HG03280 (cell line): ENCODE measurements around the gene AOC1.
"Not testable (repeated sequence)": the region's sequence is repeated elsewhere in the genome, so short reads cannot be mapped to it uniquely, and the experiment has no call there.

Experiments
- ATAC-seq: cut with Tn5 transposase; IDR thresholded peaks from one replicate; pipeline ENCODE4 v1.9.1; 2021; ENCODE audit warnings: mild to moderate bottlenecking, moderate library complexity; ENCODE audit not compliant: unreplicated experiment

The AOC1 gene

GRCh38 chr7:150891740-150892139 lies 39.4 kb downstream of the AOC1 start:
- no peak for ATAC-seq

DNA sequence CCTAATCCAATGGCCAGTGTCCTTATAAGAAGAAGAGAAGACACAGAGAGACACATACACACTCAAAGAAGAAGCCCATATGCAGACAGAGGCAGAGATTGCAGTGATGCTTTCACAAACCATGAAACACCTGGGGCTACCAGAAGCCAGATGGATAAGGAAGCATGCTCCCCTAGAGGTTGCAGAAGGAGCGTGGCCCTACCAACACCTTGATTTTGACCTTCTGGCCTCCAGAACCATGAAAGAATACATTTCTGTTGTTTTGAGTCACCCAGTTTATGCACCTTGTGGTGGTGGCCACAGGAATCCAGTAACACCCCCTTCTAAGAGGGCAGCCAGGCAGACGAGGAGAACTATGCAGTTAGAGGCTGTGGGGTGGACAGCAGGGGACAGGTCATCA lies 43.5 kb downstream of the AOC1 start:
- no peak for ATAC-seq

DNA sequence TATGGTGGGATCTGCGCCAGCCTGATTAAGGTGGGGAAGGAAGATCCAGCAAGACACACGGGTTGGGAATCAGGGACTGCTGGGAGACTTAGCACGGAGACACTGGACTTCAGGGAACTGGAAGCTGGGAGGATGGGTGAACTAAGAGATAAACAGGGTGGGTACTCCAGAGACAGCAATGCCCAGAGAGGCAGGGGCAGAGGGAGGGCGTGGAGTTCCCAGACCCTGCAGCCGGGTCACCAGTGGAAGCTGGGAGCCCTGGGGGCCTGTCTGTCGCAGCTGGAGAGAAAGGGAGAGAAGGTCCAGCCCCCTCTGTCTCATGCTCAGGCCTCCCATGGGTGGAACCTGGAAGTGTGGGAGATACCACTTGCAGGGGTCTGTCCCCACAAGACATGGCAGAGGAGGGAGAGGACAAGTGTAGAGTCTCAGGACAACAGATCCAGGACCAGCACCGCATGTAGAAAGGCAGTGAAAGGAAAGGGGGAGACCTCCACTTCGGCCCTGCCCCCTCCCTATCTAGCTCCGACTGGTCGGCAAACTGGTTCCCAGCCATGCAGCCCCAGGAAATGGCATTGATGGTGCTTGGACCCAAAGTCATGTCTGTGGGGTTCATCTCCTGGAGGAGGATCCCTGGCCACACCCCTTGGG lies 44.4 kb downstream of the AOC1 start:
- ATAC-seq: no peak

GRCh38 chr7:150897502-150898474 lies 45.5 kb downstream of the AOC1 start:
- peak; percentile 75 for ATAC-seq

GRCh38 chr7:150898475-150899011 lies 46.2 kb downstream of the AOC1 start:
- ATAC-seq: peak; percentile 63

- ATAC-seq: no peak
Observed at GRCh38 chr7:150900675-150901074, 48.4 kb downstream of the AOC1 start.

DNA sequence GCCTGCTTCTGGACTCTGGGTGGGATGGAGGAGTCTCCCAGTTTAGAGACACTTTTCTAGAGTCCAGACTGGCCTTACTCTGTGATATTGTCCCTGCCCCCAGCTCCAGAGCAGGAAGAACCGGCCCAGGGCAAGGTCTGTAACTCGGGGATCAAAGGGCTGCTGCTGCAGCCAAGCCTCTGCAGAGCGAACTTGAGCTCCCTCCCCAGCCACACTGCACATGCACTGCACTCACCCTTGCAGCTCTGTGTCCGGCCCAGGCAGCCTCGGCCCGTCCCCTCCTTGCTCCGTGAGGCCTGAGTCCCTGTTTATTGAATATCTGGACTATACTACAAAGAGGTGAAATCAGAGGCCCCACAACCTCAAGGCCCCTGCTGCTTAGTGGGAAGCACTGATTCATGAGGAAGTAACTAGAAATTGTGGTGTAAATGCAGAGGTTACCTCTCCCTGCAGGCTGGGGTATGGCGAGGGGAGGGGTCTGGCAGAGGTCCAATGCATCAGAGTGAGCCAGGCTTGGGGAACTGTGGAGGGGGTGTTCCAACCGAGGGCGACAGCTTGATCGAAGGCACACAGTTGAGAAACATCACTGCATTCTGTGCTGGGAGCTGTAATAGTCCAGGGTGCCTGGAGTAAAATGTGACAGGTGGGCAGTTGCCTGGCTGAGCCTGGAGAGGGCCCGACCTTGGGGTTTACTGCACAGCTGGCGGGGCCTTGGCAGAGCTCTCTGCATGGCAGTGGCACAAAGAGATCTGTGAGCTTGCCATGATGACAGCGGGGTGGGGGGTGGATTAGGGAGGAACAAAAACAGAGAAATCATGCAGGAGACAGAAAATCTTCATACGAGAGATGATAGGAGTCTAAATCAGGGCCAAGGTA lies 49.1 kb downstream of the AOC1 start:
- ATAC-seq: no peak

- no peak for ATAC-seq
Observed at GRCh38 chr7:150902078-150903033, 50.0 kb downstream of the AOC1 start.

- ATAC-seq: no peak
Observed at GRCh38 chr7:150903606-150904005, 51.3 kb downstream of the AOC1 start.

DNA sequence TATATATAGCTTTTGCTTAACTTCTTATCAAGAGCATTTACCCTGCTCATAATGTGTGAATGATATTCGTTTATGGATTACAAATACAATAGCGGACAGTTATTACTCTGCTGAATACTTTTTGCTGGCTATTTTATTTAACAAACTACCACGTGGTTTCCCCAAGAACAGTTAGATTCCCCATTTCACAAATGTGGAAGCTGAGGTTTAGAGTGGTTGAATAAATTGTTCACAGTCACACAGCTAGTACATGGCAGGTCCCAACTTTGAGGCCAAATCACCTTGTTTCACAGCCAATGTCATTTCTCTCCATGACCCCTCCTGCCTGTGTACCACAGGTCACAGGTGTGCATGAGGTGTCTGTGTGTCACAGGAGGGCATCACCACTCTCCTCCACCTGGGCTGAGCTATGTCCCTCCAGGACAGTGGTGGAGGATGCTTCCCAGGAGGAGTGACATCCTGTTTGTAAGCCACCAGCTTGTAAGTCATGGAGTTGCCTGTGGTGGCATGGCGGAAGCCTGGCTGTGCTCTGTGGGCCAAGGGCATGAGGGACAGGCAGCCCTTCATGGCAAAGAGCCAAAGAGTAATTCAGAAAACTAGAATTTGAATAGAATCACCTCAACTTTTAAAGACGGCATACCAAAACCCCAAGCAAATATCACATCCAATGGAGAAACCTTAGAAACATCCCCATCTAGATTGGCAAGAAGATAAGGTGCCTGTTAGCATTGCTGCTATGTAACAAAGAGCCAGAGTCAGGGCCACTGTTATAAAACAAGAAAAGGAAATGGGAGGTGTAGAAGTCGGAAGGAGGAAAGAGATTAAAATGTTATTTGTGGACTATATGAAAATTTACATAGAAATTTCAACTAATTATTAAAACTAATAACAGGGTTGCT lies 51.9 kb downstream of the AOC1 start:
- ATAC-seq: no peak

GRCh38 chr7:150908173-150908572 lies 55.9 kb downstream of the AOC1 start:
- no peak for ATAC-seq

DNA sequence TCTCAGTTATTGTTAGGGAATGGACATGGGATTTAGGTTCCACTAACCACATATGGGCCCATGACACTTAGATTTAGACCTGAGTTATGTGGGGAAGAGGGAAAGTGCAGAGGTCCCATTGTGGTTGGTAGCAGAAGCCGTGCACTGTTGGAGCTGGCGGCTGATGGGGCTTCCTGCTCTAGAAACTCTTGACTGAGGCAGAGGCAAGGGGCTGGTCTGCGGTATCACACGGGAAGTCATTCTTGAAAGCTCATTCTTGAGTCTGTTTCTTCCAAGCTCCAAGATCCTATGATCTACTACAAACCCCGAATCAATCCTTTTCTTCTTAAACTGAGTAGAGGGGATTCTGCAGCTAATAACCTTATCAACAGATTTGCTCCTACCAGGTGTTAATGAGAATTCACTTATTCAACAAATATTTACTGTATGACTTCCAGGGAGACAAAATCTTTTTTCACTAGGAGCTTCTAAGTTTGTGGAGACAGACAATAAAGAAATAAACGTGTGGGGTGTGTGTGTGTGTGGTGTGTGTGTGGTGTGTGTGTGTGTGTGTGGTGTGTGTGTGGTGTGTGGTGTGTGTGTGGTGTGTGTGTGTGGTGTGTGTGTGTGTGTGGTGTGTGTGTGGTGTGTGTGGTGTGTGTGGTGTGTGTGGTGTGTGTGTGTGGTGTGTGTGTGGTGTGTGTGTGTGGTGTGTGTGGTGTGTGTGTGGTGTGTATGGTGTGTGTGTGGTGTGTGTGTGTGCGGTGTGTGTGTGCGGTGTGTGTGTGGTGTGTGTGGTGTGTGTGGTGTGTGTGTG lies 57.1 kb downstream of the AOC1 start:
- ATAC-seq: no peak

DNA sequence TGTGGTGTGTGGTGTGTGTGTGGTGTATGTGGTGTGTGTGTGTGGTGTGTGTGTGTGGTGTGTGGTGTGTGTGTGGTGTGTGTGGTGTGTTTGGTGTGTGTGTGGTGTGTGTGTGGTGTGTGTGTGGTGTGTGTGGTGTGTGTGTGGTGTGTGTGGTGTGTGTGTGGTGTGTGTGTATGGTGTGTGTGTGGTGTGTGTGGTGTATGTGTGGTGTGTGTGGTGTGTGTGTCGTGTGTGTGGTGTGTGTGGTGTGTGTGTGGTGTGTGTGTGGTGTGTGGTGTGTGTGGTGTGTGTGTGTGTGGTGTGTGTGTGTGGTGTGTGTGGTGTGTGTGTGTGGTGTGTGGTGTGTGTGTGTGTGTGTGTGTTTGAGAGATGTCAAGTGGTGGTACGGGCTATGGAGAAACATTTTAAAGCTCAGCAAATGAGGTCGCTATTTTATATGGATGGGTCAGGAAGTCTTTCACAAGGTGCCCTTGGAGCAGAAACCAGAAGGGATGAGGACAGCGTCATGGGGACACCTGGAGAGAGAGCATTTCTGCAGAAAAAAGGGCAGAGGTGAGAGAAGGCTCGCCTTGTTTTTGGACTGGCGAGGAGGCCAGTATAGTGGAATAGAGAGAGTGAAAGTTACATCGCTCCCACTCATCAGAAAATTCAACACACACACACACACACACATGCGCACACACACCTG lies 58.1 kb downstream of the AOC1 start:
- not testable (repeated sequence) for ATAC-seq

DNA sequence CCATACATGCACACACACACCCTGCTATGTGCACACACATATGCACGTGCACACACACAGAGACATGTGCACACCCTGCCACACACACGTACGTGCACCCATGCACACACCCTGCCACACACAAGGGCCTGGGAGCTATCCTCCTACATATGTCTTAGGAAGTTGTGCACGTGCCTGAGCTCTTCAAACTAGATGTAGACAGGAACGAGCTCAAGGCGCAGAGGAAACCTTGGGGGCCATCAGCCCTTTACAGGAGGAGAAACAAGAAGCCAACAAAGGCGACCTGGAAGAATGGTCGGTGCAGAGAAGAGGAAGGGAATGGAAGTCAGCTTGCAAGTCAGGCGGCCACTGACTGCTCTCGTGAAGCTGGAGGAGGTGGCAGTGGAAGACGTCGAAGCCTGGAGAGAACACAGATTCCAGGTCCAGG lies 58.7 kb downstream of the AOC1 start:
- ATAC-seq: no peak
